H9 (cell line): ENCODE data around the gene KCTD12. TPM values are rescaled to one million over a fixed set of nuclear protein-coding genes. Genes with fewer than 3 reads are reported as not detected.

Experiments used
- DNase-seq: peaks from one replicate; pipeline ENCODE4 v3.0.0-alpha.2; 2017
- H2AFZ ChIP-seq: one replicate; pipeline ENCODE4 v1.6.1; 2013; ENCODE audit warnings: mild to moderate bottlenecking, low read length, control low read depth, moderate library complexity
- H2AK5ac ChIP-seq: 2 replicates; pipeline ENCODE4 v1.6.1; 2013; ENCODE audit warnings: low read length, control low read depth, mixed read lengths; ENCODE audit not compliant: insufficient read length
- H2BK120ac ChIP-seq: one replicate; pipeline ENCODE4 v1.6.1; 2013; ENCODE audit warnings: low read depth, mild to moderate bottlenecking, low read length, control low read depth, inconsistent platforms; ENCODE audit not compliant: poor library complexity, severe bottlenecking
- H2BK12ac ChIP-seq: 2 replicates; pipeline ENCODE4 v1.6.1; 2013; ENCODE audit warnings: low read length, control low read depth, mixed read lengths, low read depth; ENCODE audit not compliant: insufficient read length
- H2BK15ac ChIP-seq: 2 replicates; pipeline ENCODE4 v1.6.1; 2013; ENCODE audit warnings: low read depth, low read length, control low read depth
- H2BK20ac ChIP-seq: one replicate; pipeline ENCODE4 v1.6.1; 2013; ENCODE audit warnings: low read depth, mild to moderate bottlenecking, low read length, control low read depth, inconsistent platforms; ENCODE audit not compliant: poor library complexity, severe bottlenecking
- H2BK5ac ChIP-seq: 2 replicates; pipeline ENCODE4 v1.6.1; 2013; ENCODE audit warnings: low read length, control low read depth, mixed read lengths; ENCODE audit not compliant: insufficient read length
- H3K14ac ChIP-seq: 2 replicates; pipeline ENCODE4 v1.6.1; 2013; ENCODE audit warnings: low read length, control low read depth; ENCODE audit not compliant: insufficient read depth
- H3K18ac ChIP-seq: 2 replicates; pipeline ENCODE4 v1.6.1; 2013; ENCODE audit warnings: low read depth, mild to moderate bottlenecking, mixed read lengths, low read length, control low read depth; ENCODE audit not compliant: insufficient read length
- H3K23ac ChIP-seq: 2 replicates; pipeline ENCODE4 v1.6.1; 2013; ENCODE audit warnings: low read length, control low read depth, mixed read lengths, low read depth; ENCODE audit not compliant: insufficient read length
- H3K23me2 ChIP-seq: 2 replicates; pipeline ENCODE4 v1.6.1; 2013; ENCODE audit warnings: low read depth, mild to moderate bottlenecking, mixed read lengths, low read length, control low read depth; ENCODE audit not compliant: insufficient read length, poor library complexity, severe bottlenecking
- H3K27ac ChIP-seq: 2 replicates; pipeline ENCODE4 v1.5.1; 2013; ENCODE audit warnings: low read length, control low read depth, mixed read lengths, low read depth; ENCODE audit not compliant: insufficient read length
- H3K27me3 ChIP-seq: 2 replicates; pipeline ENCODE4 v1.6.1; 2013; ENCODE audit warnings: low read length, control low read depth, inconsistent platforms; ENCODE audit not compliant: insufficient read depth
- H3K4ac ChIP-seq: 2 replicates; pipeline ENCODE4 v1.6.1; 2013; ENCODE audit warnings: low read depth, mild to moderate bottlenecking, control low read depth, inconsistent platforms, low read length, moderate library complexity
- H3K4me1 ChIP-seq: 2 replicates; pipeline ENCODE4 v1.6.1; 2013; ENCODE audit warnings: low read length, control low read depth, inconsistent platforms; ENCODE audit not compliant: insufficient read depth
- H3K4me2 ChIP-seq: 2 replicates; pipeline ENCODE4 v1.6.1; 2013; ENCODE audit warnings: low read length, control low read depth, mixed read lengths; ENCODE audit not compliant: insufficient read length, insufficient read depth
- H3K56ac ChIP-seq: 2 replicates; pipeline ENCODE4 v1.6.1; 2013; ENCODE audit warnings: low read depth, mild to moderate bottlenecking, mixed read lengths, low read length, control low read depth; ENCODE audit not compliant: insufficient read length
- H3K79me1 ChIP-seq: 2 replicates; pipeline ENCODE4 v1.6.1; 2013; ENCODE audit warnings: low read depth, mild to moderate bottlenecking, moderate library complexity, low read length, control low read depth, inconsistent platforms; ENCODE audit not compliant: insufficient read depth, poor library complexity, severe bottlenecking
- H3K79me2 ChIP-seq: 2 replicates; pipeline ENCODE4 v1.6.1; 2013; ENCODE audit warnings: low read length, control low read depth, inconsistent platforms; ENCODE audit not compliant: insufficient read depth
- H3K9ac ChIP-seq: 2 replicates; pipeline ENCODE4 v1.6.1; 2013; ENCODE audit warnings: low read length, control low read depth, mixed read lengths; ENCODE audit not compliant: insufficient read length; ENCODE audit errors: extremely low read depth
- H3K9me3 ChIP-seq: one replicate; pipeline ENCODE4 v1.6.1; 2013; ENCODE audit warnings: low read depth, low read length, inconsistent platforms; ENCODE audit not compliant: control insufficient read depth
- H3T11ph ChIP-seq: one replicate; pipeline ENCODE4 v1.6.1; 2013; ENCODE audit warnings: mild to moderate bottlenecking, low read length, control low read depth, inconsistent platforms
- H4K20me1 ChIP-seq: one replicate; pipeline ENCODE4 v1.6.1; 2013; ENCODE audit not compliant: control insufficient read depth, insufficient read length, insufficient read depth
- H4K5ac ChIP-seq: 2 replicates; pipeline ENCODE4 v1.6.1; 2013; ENCODE audit warnings: low read depth, mild to moderate bottlenecking, mixed read lengths, low read length, control low read depth; ENCODE audit not compliant: insufficient read length
- H4K8ac ChIP-seq: replicated peaks from 2 replicates; pipeline ENCODE4 v1.6.1; 2013; ENCODE audit warnings: low read length, control low read depth, mixed read lengths, low read depth; ENCODE audit not compliant: insufficient read length
- H4K91ac ChIP-seq: 2 replicates; pipeline ENCODE4 v1.6.1; 2013; ENCODE audit warnings: low read depth, mild to moderate bottlenecking, moderate library complexity, mixed read lengths, low read length, control low read depth; ENCODE audit not compliant: insufficient read length
- H3K27ac Mint-ChIP-seq, 3 experiments: 2 replicates in 2 of 3; 3 replicates in 1 of 3; pipeline ENCODE4 v1.8.0; 2020 to 2021; ENCODE audit warnings: mixed read lengths in 3 of 3, mild to moderate bottlenecking in 1 of 3, moderate library complexity in 1 of 3
- H3K27me3 Mint-ChIP-seq: 2 replicates; pipeline ENCODE4 v1.8.0; 2021; ENCODE audit warnings: low read depth, mild to moderate bottlenecking, moderate library complexity, mixed read lengths
- H3K36me3 Mint-ChIP-seq, 3 experiments: 2 replicates in 2 of 3; 3 replicates in 1 of 3; pipeline ENCODE4 v1.8.0; 2020 to 2021; ENCODE audit warnings: low read depth in 3 of 3, mixed read lengths in 3 of 3; ENCODE audit not compliant: insufficient read depth in 1 of 3
- H3K4me1 Mint-ChIP-seq, 2 experiments: 2 replicates each; pipeline ENCODE4 v1.8.0; 2020; ENCODE audit warnings: mixed read lengths in 2 of 2
- H3K4me3 Mint-ChIP-seq, 2 experiments: 2 replicates in 1 of 2; 3 replicates in 1 of 2; pipeline ENCODE4 v1.8.0; 2020 to 2021; ENCODE audit warnings: mild to moderate bottlenecking in 2 of 2, mixed read lengths in 2 of 2, moderate library complexity in 1 of 2
- H3K9me3 Mint-ChIP-seq, 2 experiments: 2 replicates in 1 of 2; 3 replicates in 1 of 2; pipeline ENCODE4 v1.8.0; 2020; ENCODE audit warnings: mild to moderate bottlenecking in 2 of 2, mixed read lengths in 2 of 2, moderate library complexity in 1 of 2
- WGBS: extraction: QIAGEN DNeasy Blood & Tissue Kit; methylation state at CpG from one replicate; pipeline ENCODE4 v1.1.7; 2013; ENCODE audit warnings: missing lambda C conversion rate, low lambda C conversion rate, mixed read lengths; ENCODE audit not compliant: insufficient read length; ENCODE audit errors: extremely low coverage; 5-methylcytosine and 5-hydroxymethylcytosine counted together
- total RNA-seq: library from RNA; stranded (reverse); gene quantifications from 2 replicates; pipeline ENCODE4 v1.2.1, GENCODE V29; 2021
- TF ChIP-seq, protein P1 (sequence below): fragments of 200-600 bp; sonication (generic); conservative IDR thresholded peaks from 3 replicates; pipeline ENCODE4 v1.8.0; 2021; ENCODE audit warnings: antibody characterized with exemption, mild to moderate bottlenecking

The KCTD12 gene
- total RNA-seq, 1 experiment from 2014 or later, result 3.4 TPM

DNA sequence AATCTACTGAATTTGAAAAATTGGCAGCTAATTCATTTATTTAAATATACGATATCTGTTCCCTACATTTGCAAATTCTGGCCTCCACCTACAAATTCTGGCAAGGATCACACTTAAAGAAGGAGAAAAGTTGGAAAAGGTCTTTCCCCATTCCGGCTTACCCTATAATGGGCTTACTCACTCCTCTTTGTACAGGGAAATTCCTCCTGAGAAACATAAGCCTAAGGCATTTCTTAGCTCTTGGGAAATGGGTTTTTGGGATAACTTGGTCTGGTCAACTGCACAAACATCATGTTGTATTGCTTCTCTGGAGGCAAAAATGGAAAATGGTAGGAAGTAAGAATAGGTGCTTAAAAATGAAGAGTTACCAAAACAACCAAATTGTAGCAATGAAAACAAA is 25.5 kb downstream of the KCTD12 start:
- Histone ChIP-seq H3K18ac (no peak overlapping the region), H3K56ac (no peak overlapping the region), H4K20me1 (no peaks in the 10 kb centered on the region), H3K27me3 (no peaks in the 10 kb centered on the region), H4K5ac (no peak overlapping the region), H3K23ac (no peak overlapping the region), H3K23me2 (no peaks in the 10 kb centered on the region), H4K91ac (no peak overlapping the region), H2BK12ac (no peak overlapping the region), H3K27ac (no peak overlapping the region), H3K4me1 (no peaks in the 10 kb centered on the region), H3K9ac (no peak overlapping the region), H2BK5ac (no peak overlapping the region), H3T11ph (no peak overlapping the region), H2BK15ac (no peak overlapping the region), H3K4me2 (no peak overlapping the region), H3K79me1 (no peaks in the 10 kb centered on the region), H2BK120ac (no peak overlapping the region), H2AFZ (no peak overlapping the region), H3K79me2 (no peaks in the 10 kb centered on the region), H2AK5ac (no peak overlapping the region), H2BK20ac (no peak overlapping the region), H3K4ac (no peak overlapping the region), H3K9me3 (no peaks in the 10 kb centered on the region), H4K8ac (no peak overlapping the region), H3K14ac (no peak overlapping the region)
- H3K9me3 Mint-ChIP-seq, result no peaks in the 10 kb centered on the region
- H3K4me1 Mint-ChIP-seq, result no peaks in the 10 kb centered on the region; a peak in 1 of 4 replicates
- no peaks in the 10 kb centered on the region for H3K27me3 Mint-ChIP-seq
- no peaks in the 10 kb centered on the region for H3K36me3 Mint-ChIP-seq
- H3K4me3 Mint-ChIP-seq, result no peak overlapping the region
- WGBS, result no CpG with 5 or more reads among the region's 2 CpGs
- TF ChIP-seq, protein P1, sequence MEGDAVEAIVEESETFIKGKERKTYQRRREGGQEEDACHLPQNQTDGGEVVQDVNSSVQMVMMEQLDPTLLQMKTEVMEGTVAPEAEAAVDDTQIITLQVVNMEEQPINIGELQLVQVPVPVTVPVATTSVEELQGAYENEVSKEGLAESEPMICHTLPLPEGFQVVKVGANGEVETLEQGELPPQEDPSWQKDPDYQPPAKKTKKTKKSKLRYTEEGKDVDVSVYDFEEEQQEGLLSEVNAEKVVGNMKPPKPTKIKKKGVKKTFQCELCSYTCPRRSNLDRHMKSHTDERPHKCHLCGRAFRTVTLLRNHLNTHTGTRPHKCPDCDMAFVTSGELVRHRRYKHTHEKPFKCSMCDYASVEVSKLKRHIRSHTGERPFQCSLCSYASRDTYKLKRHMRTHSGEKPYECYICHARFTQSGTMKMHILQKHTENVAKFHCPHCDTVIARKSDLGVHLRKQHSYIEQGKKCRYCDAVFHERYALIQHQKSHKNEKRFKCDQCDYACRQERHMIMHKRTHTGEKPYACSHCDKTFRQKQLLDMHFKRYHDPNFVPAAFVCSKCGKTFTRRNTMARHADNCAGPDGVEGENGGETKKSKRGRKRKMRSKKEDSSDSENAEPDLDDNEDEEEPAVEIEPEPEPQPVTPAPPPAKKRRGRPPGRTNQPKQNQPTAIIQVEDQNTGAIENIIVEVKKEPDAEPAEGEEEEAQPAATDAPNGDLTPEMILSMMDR, result no peak
- no peak for DNase-seq
- no peak overlapping the region for H3K27ac Mint-ChIP-seq
